GM12878 (cell line): ENCODE data around the gene OR2L8. TPM values are rescaled to one million over a fixed set of nuclear protein-coding genes. Genes with fewer than 3 reads are reported as not detected.

Experiments
- ATAC-seq: fragments of 200-7000 bp; cut with Tn5 transposase; 3 replicates; pipeline ENCODE4 v1.9.1; 2020; ENCODE audit warnings: mild to moderate bottlenecking, moderate library complexity
- BruUV-seq: library from RNA; stranded (reverse); fragments of 400-500 nt; replicated peaks from 2 replicates; lab custom pipeline; 2021; lab: Mats Ljungman, UMichigan
- CTCF ChIA-PET: fragments of 300-600 bp; sonication (Branson Sonifier 250); formaldehyde crosslinking; extraction: SDS; loops from one replicate; lab custom pipeline; 2021; ENCODE audit warnings: inconsistent platforms; lab: Yijun Ruan, JAX
- POLR2A ChIA-PET: fragments of 350-600 bp; formaldehyde crosslinking; extraction: SDS; loops from one replicate; lab custom pipeline; 2021; ENCODE audit warnings: inconsistent platforms; lab: Charles Lee
- RAD21 ChIA-PET: fragments of 300-600 bp; sonication (Branson Sonifier 250); formaldehyde crosslinking; loops from one replicate; lab custom pipeline; 2023; ENCODE audit warnings: antibody characterized with exemption; ENCODE audit not compliant: unreplicated experiment; lab: Charles Lee
- SMC1A ChIA-PET: fragments of 300-600 bp; sonication (Branson Sonifier 250); formaldehyde crosslinking; loops from one replicate; lab custom pipeline; 2023; ENCODE audit not compliant: unreplicated experiment, uncharacterized antibody; lab: Charles Lee
- DNase-seq: peaks from one replicate; pipeline ENCODE4 v3.0.0-alpha.2; 2011; ENCODE audit warnings: low read depth, low spot score
- FAIRE-seq: peaks from 3 replicates; lab custom pipeline; 2011; peaks lifted over from hg19 to GRCh38; lab: Jason Lieb, UNC
- H2AFZ ChIP-seq: 2 replicates; pipeline ENCODE4 v1.6.0; 2011; ENCODE audit warnings: low read depth, low read length, control low read depth; ENCODE audit not compliant: control insufficient read depth
- H3K27ac ChIP-seq: 2 replicates; pipeline ENCODE4 v1.5.1; 2011; ENCODE audit warnings: control low read depth; ENCODE audit not compliant: control insufficient read depth, insufficient read depth
- H3K27me3 ChIP-seq, 2 experiments: replicated peaks in 1 of 2; 2 replicates each; pipeline versions ENCODE4 v1.6.0 to v1.6.1; 2011; ENCODE audit warnings: low read length in 1 of 2; ENCODE audit not compliant: control insufficient read depth in 2 of 2, insufficient read depth in 2 of 2
- H3K36me3 ChIP-seq, 2 experiments: 2 replicates each; pipeline ENCODE4 v1.5.1; 2011; ENCODE audit warnings: low read length in 1 of 2; ENCODE audit not compliant: control insufficient read depth in 2 of 2, insufficient read depth in 2 of 2
- H3K4me1 ChIP-seq: 2 replicates; pipeline ENCODE4 v1.6.1; 2011; ENCODE audit warnings: mild to moderate bottlenecking, low read length, moderate library complexity, mixed read lengths; ENCODE audit not compliant: control insufficient read depth, insufficient read depth
- H3K4me2 ChIP-seq: 2 replicates; pipeline ENCODE4 v1.6.0; 2011; ENCODE audit warnings: control low read depth; ENCODE audit not compliant: control insufficient read depth, insufficient read depth
- H3K4me3 ChIP-seq: fragments of 200-600 bp; sonication (generic); 2 replicates; pipeline ENCODE4 v1.5.1; 2016
- H3K79me2 ChIP-seq: 2 replicates; pipeline ENCODE4 v1.6.0; 2011; ENCODE audit warnings: low read length; ENCODE audit not compliant: control insufficient read depth, insufficient read depth
- H3K9ac ChIP-seq: 2 replicates; pipeline ENCODE4 v1.8.0; 2011; ENCODE audit warnings: low read length, control low read depth, mixed read lengths; ENCODE audit not compliant: control insufficient read depth, insufficient read depth
- H3K9me3 ChIP-seq: replicated peaks from 3 replicates; pipeline ENCODE4 v1.5.1; 2011; ENCODE audit warnings: mild to moderate bottlenecking, low read length; ENCODE audit not compliant: control insufficient read depth, insufficient read depth
- H4K20me1 ChIP-seq: 2 replicates; pipeline ENCODE4 v1.6.0; 2011; ENCODE audit not compliant: control insufficient read depth, insufficient read depth
- BACH1 ChIP-seq: fragments of 450-650 bp; IDR thresholded peaks from 2 replicates; pipeline ENCODE4 v1.6.1; 2017; ENCODE audit warnings: mild to moderate bottlenecking, borderline replicate concordance
- CREB1 ChIP-seq: IDR thresholded peaks from 2 replicates; pipeline ENCODE4 v1.6.1; 2012; ENCODE audit warnings: low read depth, mild to moderate bottlenecking, inconsistent platforms
- NR2F1 ChIP-seq: fragments of 450-650 bp; conservative IDR thresholded peaks from 2 replicates; pipeline ENCODE4 v1.6.1; 2017; ENCODE audit warnings: mild to moderate bottlenecking
- RAD51 ChIP-seq: fragments of 450-650 bp; IDR thresholded peaks from 2 replicates; pipeline ENCODE4 v1.6.1; 2016; ENCODE audit warnings: moderate library complexity, mild to moderate bottlenecking, inconsistent platforms
- ZBTB4 ChIP-seq: fragments of 450-650 bp; formaldehyde crosslinking; IDR thresholded peaks from 2 replicates; pipeline ENCODE4 v1.4.0; 2022; ENCODE audit warnings: mild to moderate bottlenecking, moderate library complexity
- ZNF592 ChIP-seq: fragments of 450-650 bp; IDR thresholded peaks from 2 replicates; pipeline ENCODE4 v1.6.1; 2017; ENCODE audit warnings: mild to moderate bottlenecking, moderate library complexity
- WGBS: methylation state at CpG from one replicate; pipeline ENCODE4 v1.1.6; 2016; ENCODE audit warnings: low lambda C conversion rate; ENCODE audit not compliant: insufficient replicate concordance, insufficient coverage; ENCODE audit errors: missing lambda C conversion rate; 5-methylcytosine and 5-hydroxymethylcytosine counted together
- in situ Hi-C: fragments of 300-500 bp; cut with MboI; formaldehyde crosslinking; loops from 9 replicates; pipeline ENCODE4 v1.14.3; 2018; ENCODE audit warnings: mixed read lengths
- intact Hi-C: fragments of 100-400 bp; cut with micrococcal nuclease; formaldehyde crosslinking; loops from one replicate; pipeline ENCODE4 v1.14.2; 2022; ENCODE audit not compliant: unreplicated experiment
- polyA plus RNA-seq, 11 experiments: library from polyadenylated mRNA; depleted of rRNA in 4 of 11; unstranded in 6 of 11; stranded (reverse) in 5 of 11; fragments of >200 nt; fragmentation: Nextera tagmentation in 4 of 11; fragmentation: Illumina TruSeq in 1 of 11; extraction: Ambion mirVana in 4 of 11; extraction: Trizol in 1 of 11; gene quantifications; 1 replicate in 1 of 11; 2 replicates in 10 of 11; pipeline versions ENCODE4 v1.2.1 to v1.2.3, GENCODE V29; 2011 to 2016; ENCODE audit warnings: inconsistent platforms in 2 of 11, missing spikeins in 2 of 11, low read depth in 1 of 11
- total RNA-seq, 4 experiments: library from RNA; depleted of rRNA in 3 of 4; stranded (reverse); fragments of >200 nt in 3 of 4; fragmentation: Illumina TruSeq in 1 of 4; extraction: Trizol in 1 of 4; gene quantifications; 2 replicates each; pipeline versions ENCODE4 v1.2.1 to v1.2.3, GENCODE V29; 2013 to 2021
- TF ChIP-seq, protein P1 (sequence below): fragments of 150-350 bp; IDR thresholded peaks from 2 replicates; pipeline ENCODE4 v1.6.1; 2016; ENCODE audit warnings: low read depth, low read length

The OR2L8 gene
- total and polyA plus RNA-seq, 10 of the 15 experiments (the other 5 are each of a cell fraction or from before 2014, with no cell fraction given): not detected

- FAIRE-seq: no peak
- Histone ChIP-seq H3K36me3 (no peaks in the 10 kb centered on the region), H3K4me3 (no peak overlapping the region), H3K9me3 (no peaks in the 10 kb centered on the region), H3K27ac (no peak overlapping the region), H3K79me2 (no peaks in the 10 kb centered on the region), H2AFZ (no peak overlapping the region), H3K4me2 (no peak overlapping the region), H3K27me3 (no peaks in the 10 kb centered on the region), H4K20me1 (no peaks in the 10 kb centered on the region), H3K4me1 (no peaks in the 10 kb centered on the region), H3K9ac (no peak overlapping the region)
- ChIA-PET POLR2A (no interaction called here), RAD21 (no interaction called here), CTCF (no interaction called here), SMC1A (no interaction called here)
- BruUV-seq: no TSS peak
- intact Hi-C loops: no loop called here
- WGBS: 21% methylated on average over 5 of the region's 6 CpGs
- ATAC-seq: no peak
- DNase-seq: no peak
- TF ChIP-seq ZBTB4 (CRISPR knock-in tag): no peak
- in situ Hi-C loops: no loop called here
These were observed 44.5 kb upstream of the OR2L8 start for GRCh38 chr1:247904122-247904521.

DNA sequence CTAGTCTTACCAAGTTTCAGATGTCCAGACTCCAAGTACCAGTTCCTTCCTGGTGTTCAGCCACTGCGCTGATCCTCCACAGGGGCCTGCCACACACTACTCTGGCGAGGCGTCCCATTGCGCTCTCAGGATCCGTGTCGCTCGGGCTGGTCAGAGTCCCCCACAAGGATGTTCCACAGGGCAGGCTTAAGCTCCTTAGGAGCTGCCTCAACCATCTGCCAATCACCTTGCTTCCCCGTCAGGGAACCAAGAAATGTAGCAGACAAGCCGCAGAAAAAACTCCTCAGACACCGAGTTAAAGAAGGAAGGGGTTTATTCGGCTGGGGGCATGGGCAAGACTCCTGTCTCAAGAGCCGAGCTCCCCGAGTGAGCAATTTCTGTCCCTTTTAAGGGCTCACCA, 43.5 kb upstream of the OR2L8 start:
- intact Hi-C loops (no loop called here), in situ Hi-C loops (no loop called here)
- Histone ChIP-seq H3K4me3 (no peak overlapping the region), H3K9me3 (no peaks in the 10 kb centered on the region), H3K9ac (no peak overlapping the region), H3K27ac (no peak overlapping the region), H3K27me3 (no peaks in the 10 kb centered on the region), H4K20me1 (no peaks in the 10 kb centered on the region), H3K4me2 (no peak overlapping the region), H3K79me2 (no peaks in the 10 kb centered on the region), H3K4me1 (no peaks in the 10 kb centered on the region), H2AFZ (no peak overlapping the region), H3K36me3 (no peaks in the 10 kb centered on the region)
- SMC1A ChIA-PET: no interaction called here
- POLR2A ChIA-PET: no interaction called here
- DNase-seq (no peak), ATAC-seq (no peak), FAIRE-seq (no peak)
- RAD21 ChIA-PET: no interaction called here
- BruUV-seq: no TSS peak
- CTCF ChIA-PET: no interaction called here
- 73% methylated on average over 13 of the region's 13 CpGs for WGBS
- TF ChIP-seq ZNF592: no peak
- TF ChIP-seq, protein P1, sequence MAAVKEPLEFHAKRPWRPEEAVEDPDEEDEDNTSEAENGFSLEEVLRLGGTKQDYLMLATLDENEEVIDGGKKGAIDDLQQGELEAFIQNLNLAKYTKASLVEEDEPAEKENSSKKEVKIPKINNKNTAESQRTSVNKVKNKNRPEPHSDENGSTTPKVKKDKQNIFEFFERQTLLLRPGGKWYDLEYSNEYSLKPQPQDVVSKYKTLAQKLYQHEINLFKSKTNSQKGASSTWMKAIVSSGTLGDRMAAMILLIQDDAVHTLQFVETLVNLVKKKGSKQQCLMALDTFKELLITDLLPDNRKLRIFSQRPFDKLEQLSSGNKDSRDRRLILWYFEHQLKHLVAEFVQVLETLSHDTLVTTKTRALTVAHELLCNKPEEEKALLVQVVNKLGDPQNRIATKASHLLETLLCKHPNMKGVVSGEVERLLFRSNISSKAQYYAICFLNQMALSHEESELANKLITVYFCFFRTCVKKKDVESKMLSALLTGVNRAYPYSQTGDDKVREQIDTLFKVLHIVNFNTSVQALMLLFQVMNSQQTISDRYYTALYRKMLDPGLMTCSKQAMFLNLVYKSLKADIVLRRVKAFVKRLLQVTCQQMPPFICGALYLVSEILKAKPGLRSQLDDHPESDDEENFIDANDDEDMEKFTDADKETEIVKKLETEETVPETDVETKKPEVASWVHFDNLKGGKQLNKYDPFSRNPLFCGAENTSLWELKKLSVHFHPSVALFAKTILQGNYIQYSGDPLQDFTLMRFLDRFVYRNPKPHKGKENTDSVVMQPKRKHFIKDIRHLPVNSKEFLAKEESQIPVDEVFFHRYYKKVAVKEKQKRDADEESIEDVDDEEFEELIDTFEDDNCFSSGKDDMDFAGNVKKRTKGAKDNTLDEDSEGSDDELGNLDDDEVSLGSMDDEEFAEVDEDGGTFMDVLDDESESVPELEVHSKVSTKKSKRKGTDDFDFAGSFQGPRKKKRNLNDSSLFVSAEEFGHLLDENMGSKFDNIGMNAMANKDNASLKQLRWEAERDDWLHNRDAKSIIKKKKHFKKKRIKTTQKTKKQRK: no peak
- no peak for TF ChIP-seq CREB1
- TF ChIP-seq NR2F1: no peak
- no peak for TF ChIP-seq BACH1
- no peak for TF ChIP-seq RAD51
